Naive B cell (primary cell): ENCODE measurements around the gene DSTN. TPM values are rescaled to one million over a fixed set of nuclear protein-coding genes. Genes with fewer than 3 reads are reported as not detected.

Experiments used
- ATAC-seq, 2 donors: fragments of 150-1000 bp; cut with Tn5 transposase; 2 replicates each; pipeline ENCODE4 v1.10.0; 2021; ENCODE audit warnings: low read depth in 2 of 2, mild to moderate bottlenecking in 2 of 2, moderate library complexity in 2 of 2
- DNase-seq: peaks from one replicate; pipeline ENCODE4 v3.0.0; 2022
- H3K27ac Mint-ChIP-seq, 6 donors: one replicate each; pipeline ENCODE4 v1.8.0; 2020 to 2022; ENCODE audit warnings: mild to moderate bottlenecking in 6 of 6, mixed read lengths in 6 of 6, moderate library complexity in 5 of 6, inconsistent platforms in 2 of 6
- H3K27me3 Mint-ChIP-seq, 3 donors: one replicate each; pipeline ENCODE4 v1.8.0; 2021 to 2022; ENCODE audit warnings: mixed read lengths in 3 of 3, mild to moderate bottlenecking in 1 of 3
- H3K36me3 Mint-ChIP-seq, 2 donors: one replicate each; pipeline ENCODE4 v1.8.0; 2020 to 2022; ENCODE audit warnings: mixed read lengths in 2 of 2, inconsistent platforms in 1 of 2, mild to moderate bottlenecking in 1 of 2
- H3K4me1 Mint-ChIP-seq, 3 donors: one replicate each; pipeline ENCODE4 v1.8.0; 2020 to 2022; ENCODE audit warnings: mixed read lengths in 3 of 3, inconsistent platforms in 1 of 3, mild to moderate bottlenecking in 1 of 3, moderate library complexity in 1 of 3
- H3K4me3 Mint-ChIP-seq, 8 donors: one replicate each; pipeline ENCODE4 v1.8.0; 2020 to 2022; ENCODE audit warnings: mild to moderate bottlenecking in 8 of 8, mixed read lengths in 8 of 8, moderate library complexity in 8 of 8, inconsistent platforms in 2 of 8
- H3K9me3 Mint-ChIP-seq, 7 donors: one replicate each; pipeline ENCODE4 v1.8.0; 2020 to 2022; ENCODE audit warnings: mixed read lengths in 7 of 7, mild to moderate bottlenecking in 5 of 7, inconsistent platforms in 2 of 7, moderate library complexity in 1 of 7
- polyA plus RNA-seq, 6 donors: library from polyadenylated mRNA; unstranded; fragments of 300-500 nt; fragmentation: Illumina TruSeq; gene quantifications; one replicate each; pipeline ENCODE4 v1.2.3, GENCODE V29; 2021; ENCODE audit warnings: low read depth in 6 of 6

DSTN gene
- polyA plus RNA-seq, 6 donors from 2014 or later = 33.8 to 58.8 (median 39.3) TPM

- no peaks in the 10 kb centered on the region for H3K36me3 Mint-ChIP-seq
- no peak overlapping the region for H3K27ac Mint-ChIP-seq
- peak overlapping the region in 1 of 8 donors; percentile 92 for H3K4me3 Mint-ChIP-seq
- H3K4me1 Mint-ChIP-seq = peaks cover 10 to 15% (median 12%) of the 10 kb centered on the region in 3 donors
- peaks cover 0 to 7% (median 0%) of the 10 kb centered on the region in 3 donors for H3K27me3 Mint-ChIP-seq
- DNase-seq (no peak), ATAC-seq (no peak)
- no peaks in the 10 kb centered on the region for H3K9me3 Mint-ChIP-seq
These were observed 2.3 kb downstream of the DSTN start for GRCh38 chr20:17572034-17572638.

- Mint-ChIP-seq H3K27ac (peak overlapping the region in 1 of 6 donors; percentile 72), H3K9me3 (no peaks in the 10 kb centered on the region), H3K4me3 (peak overlapping the region in 1 of 8 donors; percentile 64), H3K36me3 (no peaks in the 10 kb centered on the region), H3K4me1 (peaks cover 10 to 15% (median 12%) of the 10 kb centered on the region in 3 donors), H3K27me3 (no peaks in the 10 kb centered on the region)
- ATAC-seq (no peak), DNase-seq (no peak)
These were observed 3.6 kb downstream of the DSTN start for GRCh38 chr20:17573463-17573862.

- H3K4me1 Mint-ChIP-seq = peaks cover under 1 to 4% (median 2%) of the 10 kb centered on the region in 3 donors
These were observed 6.3 kb downstream of the DSTN start for GRCh38 chr20:17576215-17576614.

GRCh38 chr20:17579369-17580039 lies 9.6 kb downstream of the DSTN start:
- DNase-seq (no peak), ATAC-seq (no peak)
- H3K36me3 Mint-ChIP-seq = no peaks in the 10 kb centered on the region
- H3K4me1 Mint-ChIP-seq = peaks cover 0 to 4% (median 2%) of the 10 kb centered on the region in 3 donors
- no peaks in the 10 kb centered on the region for H3K27me3 Mint-ChIP-seq
- no peak overlapping the region for H3K4me3 Mint-ChIP-seq
- no peaks in the 10 kb centered on the region for H3K9me3 Mint-ChIP-seq
- no peak overlapping the region for H3K27ac Mint-ChIP-seq

More at GRCh38 chr20:17576215-17576614, 6.3 kb downstream of the DSTN start:
- Mint-ChIP-seq H3K27ac (no peak overlapping the region), H3K9me3 (no peaks in the 10 kb centered on the region), H3K27me3 (no peaks in the 10 kb centered on the region), H3K4me3 (no peak overlapping the region), H3K36me3 (no peaks in the 10 kb centered on the region)
- no peak for DNase-seq
- no peak for ATAC-seq

- ATAC-seq (no peak), DNase-seq (no peak)
- peak overlapping the region in 1 of 6 donors; percentile 3 for H3K27ac Mint-ChIP-seq
- no peaks in the 10 kb centered on the region for H3K9me3 Mint-ChIP-seq
- H3K36me3 Mint-ChIP-seq = no peaks in the 10 kb centered on the region
- peaks cover 0 to 4% (median 2%) of the 10 kb centered on the region in 3 donors for H3K4me1 Mint-ChIP-seq
- H3K27me3 Mint-ChIP-seq = no peaks in the 10 kb centered on the region
- H3K4me3 Mint-ChIP-seq = peak overlapping the region in 1 of 8 donors; percentile 2
These were observed 11.0 kb downstream of the DSTN start for GRCh38 chr20:17580895-17581294.

GRCh38 chr20:17583126-17583525 lies 13.3 kb downstream of the DSTN start:
- Mint-ChIP-seq H3K9me3 (no peaks in the 10 kb centered on the region), H3K36me3 (no peaks in the 10 kb centered on the region), H3K4me1 (peaks cover 0 to 8% (median 2%) of the 10 kb centered on the region in 3 donors), H3K27ac (no peak overlapping the region), H3K4me3 (no peak overlapping the region), H3K27me3 (no peaks in the 10 kb centered on the region)
- no peak for ATAC-seq
- DNase-seq = no peak

GRCh38 chr20:17584689-17585088 lies 14.8 kb downstream of the DSTN start:
- Mint-ChIP-seq H3K9me3 (no peaks in the 10 kb centered on the region), H3K4me1 (peaks cover 0 to 11% (median 0%) of the 10 kb centered on the region in 3 donors), H3K36me3 (no peaks in the 10 kb centered on the region), H3K27ac (no peak overlapping the region), H3K4me3 (no peak overlapping the region), H3K27me3 (no peaks in the 10 kb centered on the region)
- no peak for ATAC-seq
- DNase-seq = no peak

- H3K4me1 Mint-ChIP-seq = peaks cover 3 to 7% (median 5%) of the 10 kb centered on the region in 3 donors
- no peaks in the 10 kb centered on the region for H3K36me3 Mint-ChIP-seq
- no peak overlapping the region for H3K4me3 Mint-ChIP-seq
- H3K9me3 Mint-ChIP-seq = no peaks in the 10 kb centered on the region
- no peak overlapping the region for H3K27ac Mint-ChIP-seq
- DNase-seq (no peak), ATAC-seq (no peak)
- no peaks in the 10 kb centered on the region for H3K27me3 Mint-ChIP-seq
These were observed 16.4 kb downstream of the DSTN start for GRCh38 chr20:17586250-17586649.

GRCh38 chr20:17587148-17587547 lies 17.3 kb downstream of the DSTN start:
- no peaks in the 10 kb centered on the region for H3K36me3 Mint-ChIP-seq
- H3K27ac Mint-ChIP-seq = no peak overlapping the region
- DNase-seq (no peak), ATAC-seq (no peak)
- H3K4me1 Mint-ChIP-seq = peaks cover 3 to 7% (median 5%) of the 10 kb centered on the region in 3 donors
- no peaks in the 10 kb centered on the region for H3K9me3 Mint-ChIP-seq
- no peak overlapping the region for H3K4me3 Mint-ChIP-seq
- no peaks in the 10 kb centered on the region for H3K27me3 Mint-ChIP-seq

GRCh38 chr20:17587824-17588223 lies 17.9 kb downstream of the DSTN start:
- Mint-ChIP-seq H3K9me3 (no peaks in the 10 kb centered on the region), H3K4me3 (no peak overlapping the region), H3K27ac (peak overlapping the region in 1 of 6 donors; percentile 54), H3K36me3 (peaks cover 0 to under 1% of the 10 kb centered on the region in 2 donors), H3K4me1 (peaks cover 3 to 9% (median 7%) of the 10 kb centered on the region in 3 donors), H3K27me3 (no peaks in the 10 kb centered on the region)
- ATAC-seq (no peak), DNase-seq (no peak)

GRCh38 chr20:17589161-17589834 lies 19.4 kb downstream of the DSTN start:
- no peak for ATAC-seq
- Mint-ChIP-seq H3K9me3 (no peaks in the 10 kb centered on the region), H3K4me1 (peaks cover 3 to 16% (median 10%) of the 10 kb centered on the region in 3 donors), H3K27me3 (no peaks in the 10 kb centered on the region), H3K36me3 (peaks cover 0 to 6% of the 10 kb centered on the region in 2 donors), H3K27ac (no peak overlapping the region), H3K4me3 (no peak overlapping the region)
- DNase-seq = no peak

GRCh38 chr20:17590245-17590644 lies 20.4 kb downstream of the DSTN start:
- no peaks in the 10 kb centered on the region for H3K9me3 Mint-ChIP-seq
- H3K4me3 Mint-ChIP-seq = peak overlapping the region in 2 of 8 donors; percentile 0 to 6
- peaks cover 3 to 23% (median 10%) of the 10 kb centered on the region in 3 donors for H3K4me1 Mint-ChIP-seq
- no peaks in the 10 kb centered on the region for H3K27me3 Mint-ChIP-seq
- ATAC-seq (no peak), DNase-seq (no peak)
- H3K27ac Mint-ChIP-seq = peak overlapping the region in 1 of 6 donors; percentile 13
- peaks cover 0 to 6% of the 10 kb centered on the region in 2 donors for H3K36me3 Mint-ChIP-seq

GRCh38 chr20:17593902-17594301 lies 24.0 kb downstream of the DSTN start:
- peaks cover 3 to 37% (median 6%) of the 10 kb centered on the region in 3 donors for H3K4me1 Mint-ChIP-seq
- no peak overlapping the region for H3K27ac Mint-ChIP-seq
- ATAC-seq (no peak), DNase-seq (no peak)
- no peaks in the 10 kb centered on the region for H3K9me3 Mint-ChIP-seq
- no peaks in the 10 kb centered on the region for H3K27me3 Mint-ChIP-seq
- peaks cover 0 to 6% of the 10 kb centered on the region in 2 donors for H3K36me3 Mint-ChIP-seq
- no peak overlapping the region for H3K4me3 Mint-ChIP-seq
